Endodermal cell (in vitro differentiated cells): ENCODE measurements around the gene ZWILCH. TPM values are rescaled to one million over a fixed set of nuclear protein-coding genes. Genes with fewer than 3 reads are reported as not detected.

Experiments used
- DNase-seq: peaks from one replicate; pipeline ENCODE4 v3.0.0-alpha.2; 2017
- H3K27ac ChIP-seq: 2 replicates; pipeline ENCODE4 v1.5.1; 2013; ENCODE audit warnings: mild to moderate bottlenecking, low read depth, low read length, moderate library complexity
- H3K27me3 ChIP-seq: 2 replicates; pipeline ENCODE4 v1.6.1; 2013; ENCODE audit warnings: mild to moderate bottlenecking, low read length, moderate library complexity; ENCODE audit not compliant: insufficient read depth, control insufficient read depth, poor library complexity, severe bottlenecking
- H3K36me3 ChIP-seq: 2 replicates; pipeline ENCODE4 v1.7.0; 2013; ENCODE audit warnings: mild to moderate bottlenecking, low read length, moderate library complexity; ENCODE audit not compliant: control insufficient read depth, insufficient read depth
- H3K4me1 ChIP-seq: one replicate; pipeline ENCODE4 v1.7.0; 2013; ENCODE audit warnings: low read length; ENCODE audit not compliant: control insufficient read depth, insufficient read depth
- H3K4me3 ChIP-seq: 2 replicates; pipeline ENCODE4 v1.5.1; 2013; ENCODE audit warnings: mild to moderate bottlenecking, low read length, moderate library complexity
- H3K9ac ChIP-seq: 2 replicates; pipeline ENCODE4 v1.6.1; 2013; ENCODE audit warnings: mild to moderate bottlenecking, low read length, moderate library complexity; ENCODE audit not compliant: poor library complexity, severe bottlenecking; ENCODE audit errors: extremely low read depth
- H3K9me3 ChIP-seq: 2 replicates; pipeline ENCODE4 v1.6.1; 2013; ENCODE audit warnings: mild to moderate bottlenecking, low read length, moderate library complexity; ENCODE audit not compliant: control insufficient read depth
- H3K27ac Mint-ChIP-seq: 2 replicates; pipeline ENCODE4 v1.8.0; 2020; ENCODE audit warnings: mixed read lengths
- H3K27me3 Mint-ChIP-seq: 2 replicates; pipeline ENCODE4 v1.8.0; 2021; ENCODE audit warnings: mild to moderate bottlenecking, mixed read lengths; ENCODE audit not compliant: insufficient read depth
- H3K36me3 Mint-ChIP-seq: 2 replicates; pipeline ENCODE4 v1.8.0; 2020; ENCODE audit warnings: low read depth, mixed read lengths
- H3K4me1 Mint-ChIP-seq: 2 replicates; pipeline ENCODE4 v1.8.0; 2020; ENCODE audit warnings: mixed read lengths
- H3K4me3 Mint-ChIP-seq: 2 replicates; pipeline ENCODE4 v1.8.0; 2020; ENCODE audit warnings: mild to moderate bottlenecking, moderate library complexity, mixed read lengths
- H3K9me3 Mint-ChIP-seq: 2 replicates; pipeline ENCODE4 v1.8.0; 2020; ENCODE audit warnings: mild to moderate bottlenecking, mixed read lengths
- CTCF ChIP-seq: fragments of 200-600 bp; sonication (generic); conservative IDR thresholded peaks from 2 replicates; pipeline ENCODE4 v1.5.0; 2021; ENCODE audit warnings: antibody characterized with exemption, mild to moderate bottlenecking
- WGBS, 2 experiments: methylation state at CpG; one replicate each; pipeline versions ENCODE4 v1.1.5 to v1.1.7; 2013; ENCODE audit warnings: missing lambda C conversion rate in 2 of 2, mixed read lengths in 1 of 2; ENCODE audit not compliant: insufficient coverage in 1 of 2, insufficient read length in 1 of 2; 5-methylcytosine and 5-hydroxymethylcytosine counted together
- long read RNA-seq, 4 experiments: library from polyadenylated mRNA in 2 of 4; library from RNA in 1 of 4; library from capped mRNA in 1 of 4; stranded (forward) in 3 of 4; unstranded in 1 of 4; transcript quantifications; one replicate each; pipeline ENCODE4 v2.0.0, GENCODE V29; 2020 to 2021; ENCODE audit warnings: inconsistent platforms in 1 of 4
- polyA plus RNA-seq, 2 experiments: library from polyadenylated mRNA; stranded (reverse); fragments of 50-300 nt; gene quantifications; one replicate each; pipeline ENCODE4 v1.2.3, GENCODE V29; 2013
- total RNA-seq, 2 donors: library from RNA; stranded (reverse); fragmentation: NEBNext Ultra II Directional in 1 of 2; extraction: Animal tissue kit (Norgen Biotek cat#: 25700) in 1 of 2; gene quantifications; 2 replicates in 1 of 2; 3 replicates in 1 of 2; pipeline ENCODE4 v1.2.1, GENCODE V29; 2021

The ZWILCH gene
- 10 to 100 TPM; 37.3 to 44.2 TPM for total RNA-seq
- 41.3 TPM for polyA plus RNA-seq (2013, experiment 1 of 2)
- polyA plus RNA-seq (2013, experiment 2 of 2) = 36.1 TPM
- long read RNA-seq, experiment 1, transcript ZWILCH-201 (19 exons, 3,960 nt) = major isoform, 7 of 19 reads
- long read RNA-seq, experiment 1, partial matches to known transcripts = 3 of 19 reads
- long read RNA-seq, experiment 1, other reads (novel, unspliced or antisense) = 6 of 19 reads
- long read RNA-seq, experiment 2, transcript ZWILCH-202 (19 exons, 3,256 nt) = minor isoform, 39 of 97 reads
- long read RNA-seq, experiment 2, transcript ZWILCH-201 (19 exons, 3,960 nt) = major isoform, 40 of 97 reads
- long read RNA-seq, experiment 2, partial matches to known transcripts = 2 of 97 reads
- long read RNA-seq, experiment 2, other reads (novel, unspliced or antisense) = 14 of 97 reads
- long read RNA-seq, experiment 3, transcript ZWILCH-201 (19 exons, 3,960 nt) = major isoform, 167 of 374 reads
- long read RNA-seq, experiment 3, transcript ZWILCH-202 (19 exons, 3,256 nt) = minor isoform, 82 of 374 reads
- long read RNA-seq, experiment 3, transcript ZWILCH-203 (18 exons, 2,206 nt) = minor isoform, 8 of 374 reads
- long read RNA-seq, experiment 3, partial matches to known transcripts = 90 of 374 reads
- long read RNA-seq, experiment 3, other reads (novel, unspliced or antisense) = 27 of 374 reads
- long read RNA-seq, experiment 4, transcript ZWILCH-201 (19 exons, 3,960 nt) = major isoform, 10 of 30 reads
- long read RNA-seq, experiment 4, transcript ZWILCH-202 (19 exons, 3,256 nt) = minor isoform, 5 of 30 reads
- long read RNA-seq, experiment 4, partial matches to known transcripts = 10 of 30 reads
- long read RNA-seq, experiment 4, other reads (novel, unspliced or antisense) = 5 of 30 reads

DNA sequence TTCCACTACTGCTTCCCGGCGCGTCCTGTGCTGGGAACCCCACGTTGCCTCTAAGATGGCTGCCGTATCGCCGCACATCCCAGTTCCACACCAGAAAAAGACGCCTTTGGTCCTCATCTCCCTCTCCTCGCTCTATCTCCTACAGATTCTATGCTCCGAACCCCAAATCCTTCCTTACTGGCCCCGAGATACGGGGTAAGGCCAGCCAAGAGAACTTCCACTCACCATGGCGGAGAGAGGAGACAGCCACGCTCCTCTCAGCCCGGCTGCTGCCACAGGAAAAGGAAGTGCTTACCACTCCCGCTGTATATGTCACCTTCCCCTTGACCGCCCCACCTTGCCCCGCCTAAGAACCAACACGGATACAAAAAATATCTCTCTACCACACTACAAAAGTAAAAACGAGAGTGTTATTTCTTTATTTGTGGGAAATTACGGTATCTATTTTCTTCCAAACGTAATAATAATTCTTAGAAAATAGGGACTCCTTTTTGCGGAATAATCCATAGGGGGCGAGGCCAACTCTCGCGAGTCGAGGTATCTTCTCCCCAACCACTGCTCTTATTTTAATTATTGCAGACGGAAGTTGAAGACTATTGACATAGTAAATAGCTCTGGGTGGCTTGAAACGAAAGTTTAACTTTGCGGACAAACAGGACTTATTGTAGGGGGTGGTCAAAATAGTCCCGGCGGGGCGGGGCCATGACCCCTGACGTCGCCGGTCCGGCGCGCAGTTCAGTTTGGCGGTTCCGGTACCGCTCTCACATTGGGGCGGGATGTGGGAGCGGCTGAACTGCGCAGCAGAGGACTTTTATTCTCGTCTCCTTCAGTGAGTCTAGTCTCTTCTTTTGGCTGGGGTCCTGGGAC is at the start of gene ZWILCH, which contains the start of gene RPL4:
TSS of gene ZWILCH (plus strand) at position 764 of the 867 bp plus-strand sequence. CDS start at position 777, 13 bp downstream.
TSS of gene RPL4 (minus strand) at position 293 of the 867 bp plus-strand sequence. CDS start at position 228, 65 bp downstream.
- H3K27ac Mint-ChIP-seq = peak within 1 kb of the TSS; percentile 98
- peaks cover 37% of the 10 kb centered on the region for H3K4me1 Mint-ChIP-seq
- H3K36me3 Mint-ChIP-seq = peaks cover 55% of the 10 kb centered on the region
- peak within 1 kb of the TSS; percentile 96 for H3K9ac ChIP-seq
- peak within 1 kb of the TSS; percentile 91 for H3K4me3 Mint-ChIP-seq
- H3K4me3 ChIP-seq = peak within 1 kb of the TSS; percentile 96
- H3K4me1 ChIP-seq = no peaks in the 10 kb centered on the region
- WGBS, 2 experiments = 0% methylated on average over 27 to 41 of the region's 46 CpGs
- no peaks in the 10 kb centered on the region for H3K9me3 Mint-ChIP-seq
- no peak for TF ChIP-seq CTCF
- no peaks in the 10 kb centered on the region for H3K27me3 ChIP-seq
- peak; percentile 86 for DNase-seq
- no peaks in the 10 kb centered on the region for H3K9me3 ChIP-seq
- no peaks in the 10 kb centered on the region for H3K27me3 Mint-ChIP-seq
- peaks cover 53% of the 10 kb centered on the region for H3K36me3 ChIP-seq
- H3K27ac ChIP-seq = peak within 1 kb of the TSS; percentile 84

DNA sequence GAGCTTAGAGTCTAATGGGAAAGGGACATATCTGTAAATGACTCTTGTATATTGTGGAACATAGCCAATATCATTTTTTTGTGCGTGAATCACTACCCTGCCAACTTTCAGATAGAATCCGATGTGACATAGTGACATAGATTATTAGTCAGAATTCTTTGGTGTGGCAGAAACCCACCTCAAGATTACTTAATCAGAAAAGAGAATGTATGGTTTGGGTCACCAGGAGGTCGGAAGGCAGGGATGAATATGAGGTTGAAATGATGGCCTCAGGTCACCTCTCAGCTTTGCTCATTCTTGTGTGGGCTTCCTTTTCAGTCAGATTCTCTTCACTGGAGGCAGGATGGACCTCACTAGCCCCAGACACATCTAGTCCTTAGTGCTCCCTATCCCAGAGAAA is 48.9 kb upstream of the ZWILCH start:
- H3K9me3 ChIP-seq = no peaks in the 10 kb centered on the region
- H3K9me3 Mint-ChIP-seq = no peaks in the 10 kb centered on the region
- no peaks in the 10 kb centered on the region for H3K4me1 ChIP-seq
- 98 to 100% methylated on average over 2 to 3 of the region's 3 CpGs for WGBS, 2 experiments
- H3K36me3 ChIP-seq = peaks cover 46% of the 10 kb centered on the region
- H3K36me3 Mint-ChIP-seq = peaks cover 28% of the 10 kb centered on the region
- no peak overlapping the region for H3K27ac ChIP-seq
- no peak overlapping the region for H3K4me3 Mint-ChIP-seq
- no peak overlapping the region for H3K9ac ChIP-seq
- H3K27ac Mint-ChIP-seq = peak overlapping the region; percentile 6
- no peaks in the 10 kb centered on the region for H3K27me3 ChIP-seq
- no peaks in the 10 kb centered on the region for H3K27me3 Mint-ChIP-seq
- no peak overlapping the region for H3K4me3 ChIP-seq
- peaks cover 11% of the 10 kb centered on the region for H3K4me1 Mint-ChIP-seq
- DNase-seq = no peak
- no peak for TF ChIP-seq CTCF
